ENCODE results near the gene OR2A42. TPM values are rescaled to one million over a fixed set of nuclear protein-coding genes. Genes with fewer than 3 reads are reported as not detected.
"Not testable (repeated sequence)": the region's sequence is repeated elsewhere in the genome, so short reads cannot be mapped to it uniquely, and the experiment has no call there.

The OR2A42 gene
- total RNA-seq, 1 experiment from 2014 or later = not detected

- not testable (repeated sequence) for H3K4me3 ChIP-seq (ENCODE audit: insufficient read depth, low read depth, low read length); DNase-seq; H3K27me3 ChIP-seq (ENCODE audit: control insufficient read depth, insufficient read depth, low read length); H3K36me3 ChIP-seq (replicated peaks; ENCODE audit: control insufficient read depth, insufficient read depth, low read length)
These were observed 44.1 kb downstream of the OR2A42 start, which contains the start of gene ARHGEF35 for GRCh38 chr7:144195212-144195872. Gene ARHGEF35, minus strand, starts transcription at chr7:144195833. Its CDS starts 7,450 bp downstream, at chr7:144188383.

- H3K36me3 ChIP-seq (replicated peaks; ENCODE audit: control insufficient read depth, insufficient read depth, low read length); H3K4me3 ChIP-seq (ENCODE audit: insufficient read depth, low read depth, low read length); DNase-seq; H3K27me3 ChIP-seq (ENCODE audit: control insufficient read depth, insufficient read depth, low read length): not testable (repeated sequence)
These were observed 45.0 kb downstream of the OR2A42 start for GRCh38 chr7:144194453-144194852.

GRCh38 chr7:144193782-144194181 lies 45.6 kb downstream of the OR2A42 start:
- not testable (repeated sequence) for H3K36me3 ChIP-seq (replicated peaks; ENCODE audit: control insufficient read depth, insufficient read depth, low read length); DNase-seq; H3K27me3 ChIP-seq (ENCODE audit: control insufficient read depth, insufficient read depth, low read length); H3K4me3 ChIP-seq (ENCODE audit: insufficient read depth, low read depth, low read length)

- not testable (repeated sequence) for H3K4me3 ChIP-seq (ENCODE audit: insufficient read depth, low read depth, low read length); H3K27me3 ChIP-seq (ENCODE audit: control insufficient read depth, insufficient read depth, low read length); H3K36me3 ChIP-seq (replicated peaks; ENCODE audit: control insufficient read depth, insufficient read depth, low read length); DNase-seq
These were observed 50.7 kb downstream of the OR2A42 start for GRCh38 chr7:144188578-144189171.

GRCh38 chr7:144187848-144188247 lies 51.6 kb downstream of the OR2A42 start:
- not testable (repeated sequence) for H3K4me3 ChIP-seq (ENCODE audit: insufficient read depth, low read depth, low read length); DNase-seq; H3K36me3 ChIP-seq (replicated peaks; ENCODE audit: control insufficient read depth, insufficient read depth, low read length); H3K27me3 ChIP-seq (ENCODE audit: control insufficient read depth, insufficient read depth, low read length)

GRCh38 chr7:144183166-144183565 lies 56.2 kb downstream of the OR2A42 start, which contains the start of gene CTAGE4:
Gene CTAGE4, plus strand, starts transcription at chr7:144183466. Its CDS starts 38 bp downstream, at chr7:144183504.
- not testable (repeated sequence) for DNase-seq; H3K36me3 ChIP-seq (replicated peaks; ENCODE audit: control insufficient read depth, insufficient read depth, low read length); H3K27me3 ChIP-seq (ENCODE audit: control insufficient read depth, insufficient read depth, low read length); H3K4me3 ChIP-seq (ENCODE audit: insufficient read depth, low read depth, low read length)

- not testable (repeated sequence) for H3K4me3 ChIP-seq (ENCODE audit: insufficient read depth, low read depth, low read length); DNase-seq; H3K36me3 ChIP-seq (replicated peaks; ENCODE audit: control insufficient read depth, insufficient read depth, low read length); H3K27me3 ChIP-seq (ENCODE audit: control insufficient read depth, insufficient read depth, low read length)
These were observed 60.3 kb downstream of the OR2A42 start for GRCh38 chr7:144179165-144179479.

- DNase-seq; H3K27me3 ChIP-seq (ENCODE audit: control insufficient read depth, insufficient read depth, low read length); H3K4me3 ChIP-seq (ENCODE audit: insufficient read depth, low read depth, low read length); H3K36me3 ChIP-seq (replicated peaks; ENCODE audit: control insufficient read depth, insufficient read depth, low read length): not testable (repeated sequence)
These were observed 60.8 kb downstream of the OR2A42 start for GRCh38 chr7:144178380-144179164.

Other genes starting within 250 kb of the OR2A42 start
- gene OR6B1, start 239.3 kb downstream of the OR2A42 start, total RNA-seq (2014; rRNA removed; shearing (Covaris generic)) = not detected in 2 replicates
- gene OR2A5, start 190.7 kb downstream of the OR2A42 start, total RNA-seq (2014; rRNA removed; shearing (Covaris generic)) = not detected in 2 replicates
- not detected in 2 replicates for gene OR2A25, start 169.8 kb downstream of the OR2A42 start, total RNA-seq (2014; rRNA removed; shearing (Covaris generic))
- gene OR2A12, start 153.3 kb downstream of the OR2A42 start, total RNA-seq (2014; rRNA removed; shearing (Covaris generic)) = not detected in 2 replicates
- not detected in 2 replicates for gene OR2A2, start 130.0 kb downstream of the OR2A42 start, total RNA-seq (2014; rRNA removed; shearing (Covaris generic))
- not detected in 2 replicates for gene OR2A14, start 116.4 kb downstream of the OR2A42 start, total RNA-seq (2014; rRNA removed; shearing (Covaris generic))
- 4.9 and 7.5 TPM in 2 replicates for gene CTAGE4, start 56.1 kb downstream of the OR2A42 start, total RNA-seq (2014; rRNA removed; shearing (Covaris generic))
- 1.4 and 1.6 TPM in 2 replicates for gene ARHGEF35, start 43.8 kb downstream of the OR2A42 start, total RNA-seq (2014; rRNA removed; shearing (Covaris generic))
- gene OR2A7, start 25.2 kb upstream of the OR2A42 start, total RNA-seq (2014; rRNA removed; shearing (Covaris generic)) = 2.0 TPM in 2 replicates
- not detected in 2 replicates for gene CTAGE8, start 29.7 kb upstream of the OR2A42 start, total RNA-seq (2014; rRNA removed; shearing (Covaris generic))
- gene OR2A1, start 72.8 kb upstream of the OR2A42 start, total RNA-seq (2014; rRNA removed; shearing (Covaris generic)) = 0.74 TPM in 1 of 2 replicates, not detected in the other
- gene ARHGEF5, start 115.8 kb upstream of the OR2A42 start, total RNA-seq (2014; rRNA removed; shearing (Covaris generic)) = 10.4 and 15.9 TPM in 2 replicates
- gene NOBOX, start 164.1 kb upstream of the OR2A42 start, total RNA-seq (2014; rRNA removed; shearing (Covaris generic)) = not detected in 2 replicates

Measured in H7 (cell line).